ENCODE data around the gene PSD4.

PSD4 gene

DNA sequence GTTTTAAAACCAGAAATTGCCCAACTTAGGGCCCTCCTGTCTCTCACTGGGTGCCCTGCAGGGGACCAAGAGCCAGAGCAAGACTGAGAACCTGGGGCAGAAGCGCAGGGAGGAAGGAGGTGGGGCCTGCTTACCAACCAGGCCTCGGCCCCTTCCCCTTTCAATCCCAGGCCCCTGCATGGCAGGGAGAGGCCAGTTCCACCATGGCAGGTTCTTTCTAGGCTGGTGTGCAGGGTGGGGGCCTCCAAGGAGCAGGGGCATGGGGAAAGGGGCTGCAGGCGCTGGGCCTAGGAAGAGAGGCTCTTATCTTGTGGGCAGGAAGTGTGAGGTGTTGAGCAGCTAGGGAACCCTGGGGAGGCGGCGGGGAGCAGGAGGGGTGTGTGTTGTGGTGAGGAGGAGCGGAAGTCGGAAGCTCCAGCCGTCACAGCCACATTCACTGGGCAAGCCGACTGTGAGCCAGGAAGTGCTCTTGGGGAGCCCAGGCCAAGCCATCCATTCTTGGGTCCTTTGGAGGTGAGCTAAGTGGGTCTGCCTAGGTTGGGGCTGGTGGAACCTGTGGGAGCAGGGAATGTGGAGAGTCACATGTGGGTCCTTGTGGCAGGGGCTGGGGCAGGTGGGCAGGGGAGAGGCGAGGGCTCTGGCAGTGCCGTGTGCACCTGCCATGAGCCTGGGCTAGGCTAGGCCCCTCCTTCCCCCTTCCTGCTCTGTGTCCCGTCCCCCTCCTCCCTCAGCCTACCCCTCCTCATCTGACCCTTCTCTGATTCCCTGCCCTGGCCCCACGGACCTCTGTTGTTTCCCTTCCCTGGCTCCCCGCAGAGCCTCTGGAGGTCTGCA is at the start of gene PSD4:
TSS of gene PSD4 (plus strand) at position 430 of the 834 bp plus-strand sequence. CDS start 8,486 bp downstream, outside the sequence.
- DNase-seq, result no peak

DNA sequence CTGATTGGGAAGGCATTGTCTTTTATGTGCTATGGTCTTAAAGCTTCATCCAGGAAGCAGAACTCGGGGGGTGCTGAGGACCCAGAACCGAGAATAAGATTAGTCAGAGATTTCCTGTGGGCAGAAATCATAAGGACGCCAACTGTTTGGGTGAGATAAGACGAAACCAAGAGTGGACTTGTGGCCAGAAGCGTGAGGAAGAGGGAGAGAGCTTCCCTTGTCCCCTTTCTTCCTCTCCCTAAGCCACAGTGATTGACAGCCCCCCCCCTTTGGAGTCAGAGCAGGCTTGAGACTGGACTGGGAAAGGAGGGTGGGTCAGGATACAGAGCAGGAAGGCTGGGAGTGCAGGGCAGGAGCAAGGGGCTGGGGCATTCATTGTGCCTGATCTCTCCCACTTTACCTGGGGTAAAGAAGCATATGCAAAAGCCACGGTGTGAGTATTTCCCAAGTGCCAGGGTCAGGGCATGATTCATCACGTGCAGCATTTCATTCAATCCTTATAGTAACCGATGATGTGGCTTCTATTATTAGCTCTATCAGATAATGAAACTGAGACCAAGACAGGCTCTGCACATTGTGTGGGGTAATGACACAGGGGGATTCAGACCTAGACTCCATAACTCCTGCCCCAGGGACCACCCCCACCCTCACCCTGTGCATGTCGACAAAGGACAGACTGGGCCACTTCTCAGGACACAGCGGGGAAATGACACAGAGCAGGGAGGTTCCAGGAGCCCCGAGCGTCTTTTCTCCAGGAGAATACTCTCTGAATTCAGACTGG is 49.4 kb upstream of the PSD4 start:
- no peak for DNase-seq

DNA sequence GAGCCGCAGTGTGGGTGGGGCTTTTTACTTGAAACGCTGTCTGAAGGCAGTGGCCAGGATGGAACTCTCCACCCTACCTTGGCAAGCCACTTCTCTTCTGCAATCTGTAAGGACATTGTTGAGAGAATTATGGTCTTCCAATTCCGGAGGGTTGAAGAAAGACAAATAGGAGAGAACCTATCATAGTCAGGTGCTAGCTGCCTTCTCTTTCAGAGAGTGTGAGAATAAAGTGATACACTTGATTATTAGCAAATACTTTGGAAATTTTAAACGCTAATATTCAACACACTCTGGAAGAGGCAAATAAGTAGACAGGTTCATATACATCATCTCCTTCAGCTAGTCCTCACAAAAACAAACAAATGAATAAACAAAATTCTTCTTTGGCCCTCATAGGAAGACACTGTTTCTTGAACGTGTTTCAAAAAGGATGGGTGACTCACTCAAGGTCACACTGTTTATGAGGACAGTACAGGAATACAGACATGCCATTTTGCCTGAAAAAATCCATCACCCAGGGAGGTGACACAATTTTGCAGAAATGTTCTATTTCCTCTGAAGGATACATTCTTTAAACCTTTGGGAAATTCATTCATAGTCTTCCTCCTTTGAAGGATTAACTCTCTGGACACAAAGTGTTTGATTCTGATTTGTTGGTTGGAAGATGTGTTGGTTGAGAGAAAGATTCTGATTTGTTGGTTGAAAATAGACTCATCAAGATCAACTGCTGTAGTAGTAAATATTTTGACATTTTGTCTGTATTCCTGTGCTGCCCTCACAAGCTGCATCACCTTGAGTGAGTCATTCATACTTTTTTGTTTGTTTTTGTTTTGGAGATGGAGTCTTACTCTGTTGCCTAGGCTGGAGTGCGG is 48.6 kb upstream of the PSD4 start:
- DNase-seq, result no peak

DNA sequence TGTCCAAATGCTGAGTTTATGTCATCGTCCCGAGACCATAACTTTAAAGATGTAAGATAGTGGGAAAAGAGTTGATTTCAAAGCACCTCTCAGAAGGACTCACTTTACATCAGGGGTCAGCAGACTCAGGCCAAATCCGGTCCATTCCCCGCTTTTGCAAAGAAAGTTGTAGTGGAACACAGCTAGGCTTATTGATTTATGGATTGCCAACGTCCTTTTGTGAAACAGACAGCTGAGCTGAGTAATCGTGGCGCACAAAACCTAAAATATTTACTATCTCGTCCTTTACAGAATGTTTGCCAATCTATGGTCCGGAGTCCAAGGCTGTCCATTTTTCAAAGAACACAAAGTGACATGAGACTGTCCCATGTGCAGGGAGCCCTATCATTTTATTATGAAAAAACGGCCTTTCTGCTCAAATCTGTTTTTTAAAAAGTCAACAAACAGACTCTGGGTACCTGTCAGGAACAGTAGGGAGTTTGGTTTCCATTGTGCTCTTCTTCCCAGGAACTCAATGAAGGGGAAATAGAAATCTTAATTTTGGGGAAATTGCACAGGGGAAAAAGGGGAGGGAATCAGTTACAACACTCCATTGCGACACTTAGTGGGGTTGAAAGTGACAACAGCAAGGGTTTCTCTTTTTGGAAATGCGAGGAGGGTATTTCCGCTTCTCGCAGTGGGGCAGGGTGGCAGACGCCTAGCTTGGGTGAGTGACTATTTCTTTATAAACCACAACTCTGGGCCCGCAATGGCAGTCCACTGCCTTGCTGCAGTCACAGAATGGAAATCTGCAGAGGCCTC is 46.7 kb upstream of the PSD4 start, which contains the start of gene IL1RN:
TSS of gene IL1RN (plus strand) at position 754 of the 801 bp plus-strand sequence. CDS start at position 781, 27 bp downstream.
- DNase-seq, result no peak

DNA sequence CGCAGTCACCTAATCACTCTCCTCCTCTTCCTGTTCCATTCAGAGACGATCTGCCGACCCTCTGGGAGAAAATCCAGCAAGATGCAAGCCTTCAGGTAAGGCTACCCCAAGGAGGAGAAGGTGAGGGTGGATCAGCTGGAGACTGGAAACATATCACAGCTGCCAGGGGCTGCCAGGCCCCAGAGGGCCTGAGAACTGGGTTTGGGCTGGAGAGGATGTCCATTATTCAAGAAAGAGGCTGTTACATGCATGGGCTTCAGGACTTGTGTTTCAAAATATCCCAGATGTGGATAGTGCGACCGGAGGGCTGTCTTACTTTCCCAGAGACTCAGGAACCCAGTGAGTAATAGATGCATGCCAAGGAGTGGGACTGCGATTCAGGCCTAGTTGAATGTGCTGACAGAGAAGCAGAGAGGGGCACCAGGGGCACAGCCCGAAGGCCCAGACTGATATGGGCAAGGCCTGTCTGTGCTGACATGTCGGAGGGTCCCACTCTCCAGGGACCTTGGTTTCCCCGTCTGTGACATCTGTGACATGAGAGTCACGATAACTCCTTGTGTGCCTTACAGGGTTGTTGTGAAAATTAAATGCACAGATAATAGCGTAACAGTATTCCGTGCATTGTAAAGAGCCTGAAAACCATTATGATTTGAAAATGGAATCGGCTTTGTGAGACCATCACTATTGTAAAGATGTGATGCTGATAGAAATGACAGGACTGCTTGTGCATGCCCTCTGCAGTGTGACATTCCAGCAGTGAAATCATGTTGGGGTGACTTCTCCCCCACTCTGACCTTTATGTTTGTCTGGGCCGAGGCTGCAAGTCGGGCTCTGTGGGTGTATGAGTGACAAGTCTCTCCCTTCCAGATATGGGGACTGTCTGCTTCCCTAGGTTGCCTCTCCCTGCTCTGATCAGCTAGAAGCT is 45.9 kb upstream of the PSD4 start:
- DNase-seq, result no peak

DNA sequence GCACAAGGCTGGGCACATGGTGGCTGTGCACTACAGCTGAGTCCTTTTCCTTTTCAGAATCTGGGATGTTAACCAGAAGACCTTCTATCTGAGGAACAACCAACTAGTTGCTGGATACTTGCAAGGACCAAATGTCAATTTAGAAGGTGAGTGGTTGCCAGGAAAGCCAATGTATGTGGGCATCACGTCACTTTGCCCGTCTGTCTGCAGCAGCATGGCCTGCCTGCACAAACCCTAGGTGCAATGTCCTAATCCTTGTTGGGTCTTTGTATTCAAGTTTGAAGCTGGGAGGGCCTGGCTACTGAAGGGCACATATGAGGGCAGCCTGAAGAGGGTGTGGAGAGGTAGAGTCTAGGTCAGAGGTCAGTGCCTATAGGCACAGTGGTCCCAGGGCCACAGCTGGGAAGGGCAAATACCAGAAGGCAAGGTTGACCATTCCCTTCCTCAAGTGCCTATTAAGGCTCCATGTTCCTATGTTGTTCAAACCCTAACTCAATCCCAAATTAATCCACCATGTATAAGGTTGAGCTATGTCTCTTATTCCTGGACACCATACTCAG is 44.2 kb upstream of the PSD4 start:
- no peak for DNase-seq

DNA sequence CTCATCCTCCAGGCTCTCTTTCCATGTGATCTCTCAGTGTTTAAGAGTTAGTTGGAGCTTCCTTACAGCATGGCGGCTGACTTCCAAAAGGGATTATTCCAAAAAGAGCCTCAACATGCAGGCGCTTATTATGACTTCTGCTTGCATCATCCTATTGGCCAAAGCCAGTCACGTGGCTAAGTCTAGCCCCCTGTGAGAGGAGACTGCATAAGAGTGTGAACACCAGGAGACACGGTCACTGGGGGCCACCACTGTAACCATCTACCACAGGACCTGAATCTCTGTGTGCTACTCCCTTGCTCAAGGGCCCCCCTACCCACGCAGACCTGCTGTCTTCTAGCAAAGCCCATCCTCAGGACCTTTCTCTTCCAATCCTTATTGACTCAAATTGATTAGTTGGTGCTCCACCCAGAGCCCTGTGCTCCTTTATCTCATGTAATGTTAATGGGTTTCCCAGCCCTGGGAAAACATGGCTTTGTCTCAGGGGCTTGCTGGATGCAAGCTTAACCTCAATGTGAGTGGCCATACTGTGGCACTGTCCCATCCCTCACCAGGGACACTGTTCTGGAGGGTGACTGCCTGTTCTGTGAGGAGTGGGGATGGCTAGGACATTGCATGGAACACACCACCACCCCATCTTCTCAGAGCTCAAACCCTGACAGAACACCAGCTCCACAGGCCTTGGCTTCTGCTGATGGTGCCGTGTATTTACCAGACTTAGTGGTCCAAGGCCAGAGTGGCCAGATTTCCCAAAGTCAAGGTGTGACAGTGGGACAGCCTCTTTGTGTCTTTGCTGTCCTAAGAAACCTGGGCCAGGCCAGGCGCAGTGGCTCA is 42.2 kb upstream of the PSD4 start:
- DNase-seq, result no peak

DNA sequence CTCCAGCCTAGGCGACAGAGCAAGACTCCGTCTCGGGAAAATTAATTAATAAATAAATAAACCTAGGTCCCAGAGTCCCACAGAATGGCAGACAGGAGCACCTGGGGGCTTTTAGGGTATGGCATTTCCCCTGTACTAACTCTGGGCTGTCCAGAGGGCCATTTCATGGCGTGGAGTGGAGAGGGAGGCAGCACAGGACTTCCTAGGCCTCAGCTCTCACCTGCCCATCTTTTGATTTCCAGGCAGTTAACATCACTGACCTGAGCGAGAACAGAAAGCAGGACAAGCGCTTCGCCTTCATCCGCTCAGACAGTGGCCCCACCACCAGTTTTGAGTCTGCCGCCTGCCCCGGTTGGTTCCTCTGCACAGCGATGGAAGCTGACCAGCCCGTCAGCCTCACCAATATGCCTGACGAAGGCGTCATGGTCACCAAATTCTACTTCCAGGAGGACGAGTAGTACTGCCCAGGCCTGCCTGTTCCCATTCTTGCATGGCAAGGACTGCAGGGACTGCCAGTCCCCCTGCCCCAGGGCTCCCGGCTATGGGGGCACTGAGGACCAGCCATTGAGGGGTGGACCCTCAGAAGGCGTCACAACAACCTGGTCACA is 41.3 kb upstream of the PSD4 start:
- DNase-seq, result no peak

DNA sequence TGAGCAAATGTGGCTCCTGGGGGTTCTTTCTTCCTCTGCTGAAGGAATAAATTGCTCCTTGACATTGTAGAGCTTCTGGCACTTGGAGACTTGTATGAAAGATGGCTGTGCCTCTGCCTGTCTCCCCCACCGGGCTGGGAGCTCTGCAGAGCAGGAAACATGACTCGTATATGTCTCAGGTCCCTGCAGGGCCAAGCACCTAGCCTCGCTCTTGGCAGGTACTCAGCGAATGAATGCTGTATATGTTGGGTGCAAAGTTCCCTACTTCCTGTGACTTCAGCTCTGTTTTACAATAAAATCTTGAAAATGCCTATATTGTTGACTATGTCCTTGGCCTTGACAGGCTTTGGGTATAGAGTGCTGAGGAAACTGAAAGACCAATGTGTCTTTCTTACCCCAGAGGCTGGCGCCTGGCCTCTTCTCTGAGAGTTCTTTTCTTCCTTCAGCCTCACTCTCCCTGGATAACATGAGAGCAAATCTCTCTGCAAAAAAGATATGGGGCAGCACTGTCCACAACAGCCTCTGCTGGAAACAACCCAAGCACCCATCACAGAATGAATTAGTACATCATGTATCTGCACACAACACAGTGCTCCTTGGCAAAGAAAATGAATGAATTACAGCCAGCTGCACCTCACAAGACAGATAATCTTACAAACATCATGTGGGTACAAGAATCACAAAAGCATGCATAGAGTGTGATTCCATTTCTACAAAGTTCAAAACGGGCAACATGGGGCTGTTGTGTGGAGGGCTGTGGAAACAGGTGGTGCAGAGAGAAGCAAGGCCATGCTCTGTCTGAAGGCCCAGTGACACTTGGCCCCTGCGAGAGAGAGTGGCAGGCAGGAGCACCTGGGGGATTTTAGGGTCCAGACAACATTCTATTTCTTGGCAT is 39.8 kb upstream of the PSD4 start:
- no peak for DNase-seq

DNA sequence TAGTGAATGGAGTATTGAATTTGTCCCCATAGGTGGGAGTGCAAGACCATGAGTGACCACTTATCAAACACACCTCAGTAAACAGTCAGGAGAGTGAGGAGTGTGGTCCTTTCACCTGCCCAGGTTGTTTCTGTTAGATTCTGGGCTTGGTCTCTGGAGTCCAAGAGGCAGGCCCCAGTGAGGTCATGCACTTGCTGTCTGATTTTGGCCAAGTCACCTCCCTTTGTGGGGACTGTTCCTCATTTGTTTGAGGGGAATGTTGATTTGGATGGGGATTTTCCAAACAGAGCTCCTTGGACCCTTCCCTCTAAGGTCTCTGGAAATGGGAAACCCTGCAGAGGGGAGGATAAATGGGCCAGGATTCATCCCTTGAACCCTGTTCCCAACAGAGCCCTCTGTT is 39.1 kb upstream of the PSD4 start:
- DNase-seq, result no peak

DNA sequence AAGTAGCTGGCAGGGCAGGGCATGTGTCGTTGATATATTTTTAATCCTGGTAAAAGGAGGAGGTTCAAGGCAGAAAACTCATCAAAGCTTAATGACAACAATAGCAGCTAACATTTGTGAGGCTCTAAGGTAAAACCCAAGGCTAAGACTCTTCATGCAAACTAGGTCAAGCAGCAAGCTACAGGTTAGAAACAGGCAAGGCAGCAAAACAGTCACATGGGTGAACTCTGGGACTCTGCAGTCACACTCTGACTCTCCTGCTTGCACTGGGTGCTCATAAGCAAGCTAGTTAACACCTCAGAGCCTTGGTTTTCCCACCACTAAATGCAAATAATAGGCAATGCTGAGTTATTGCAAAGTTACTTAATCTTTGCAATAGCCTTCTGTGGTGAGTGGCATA is 38.5 kb upstream of the PSD4 start:
- DNase-seq, result no peak

DNA sequence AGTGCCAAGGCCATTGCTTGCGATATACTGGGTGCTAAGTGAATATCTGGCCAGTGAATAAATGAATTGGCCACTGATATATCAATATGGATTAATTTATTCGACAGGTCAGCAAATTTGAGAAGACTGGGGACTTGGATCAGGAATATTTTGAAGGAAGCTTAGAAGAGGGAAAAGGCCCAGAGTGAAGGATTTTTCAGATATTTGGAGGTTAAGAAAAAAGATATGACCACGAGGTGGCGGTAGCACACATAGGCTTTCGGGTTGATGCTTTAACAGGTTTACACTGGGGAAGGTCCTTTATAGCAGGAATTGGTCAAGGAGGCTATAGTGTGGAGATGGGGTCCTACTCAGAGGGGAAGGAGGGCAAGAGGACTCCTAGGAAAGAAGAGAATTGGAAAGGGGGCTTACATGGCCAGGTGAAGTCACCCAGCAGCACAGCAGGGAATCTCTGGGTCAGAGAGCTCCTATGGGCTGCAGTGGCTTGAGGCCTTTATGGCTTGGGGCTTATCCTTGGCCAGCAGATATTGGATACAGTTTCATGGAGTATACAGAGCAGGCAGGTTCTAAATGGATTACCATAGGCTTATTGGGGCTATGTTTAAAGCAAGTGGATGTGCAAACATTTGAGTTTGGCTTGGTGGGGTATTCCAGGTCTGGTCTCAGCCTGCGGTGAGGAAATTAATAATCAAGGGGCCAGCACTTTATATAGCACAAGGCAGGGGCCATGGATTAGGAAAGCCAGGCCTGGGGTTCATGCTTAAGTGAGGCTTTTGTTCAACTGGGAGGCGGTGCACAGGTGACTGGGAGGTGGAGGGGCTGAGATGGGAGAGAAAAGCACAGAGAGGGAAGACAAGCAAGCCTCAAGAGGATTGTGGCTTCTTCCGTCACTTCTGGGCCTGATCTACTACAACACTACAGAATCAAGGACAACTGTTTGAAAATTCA is 36.7 kb upstream of the PSD4 start:
- no peak for DNase-seq

DNA sequence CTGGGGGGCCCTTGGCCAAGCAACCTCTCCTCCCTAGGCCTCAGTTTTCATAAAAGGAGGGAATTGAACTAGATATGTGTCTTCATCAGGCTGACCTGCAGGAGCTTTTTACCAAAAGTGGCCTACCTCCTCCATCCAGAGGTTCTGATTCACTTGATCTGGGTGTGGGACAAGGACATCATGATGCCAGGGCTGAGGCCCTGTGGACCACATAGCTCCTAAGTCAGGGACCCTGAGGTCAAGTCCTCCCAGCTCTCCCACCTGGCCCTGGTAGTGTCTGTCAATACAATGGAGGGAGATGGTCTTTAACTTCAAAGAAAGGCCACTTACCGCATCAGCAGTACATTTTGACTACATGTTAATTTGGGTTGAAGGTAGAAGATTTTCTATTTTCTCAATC is 35.9 kb upstream of the PSD4 start:
- DNase-seq, result no peak

DNA sequence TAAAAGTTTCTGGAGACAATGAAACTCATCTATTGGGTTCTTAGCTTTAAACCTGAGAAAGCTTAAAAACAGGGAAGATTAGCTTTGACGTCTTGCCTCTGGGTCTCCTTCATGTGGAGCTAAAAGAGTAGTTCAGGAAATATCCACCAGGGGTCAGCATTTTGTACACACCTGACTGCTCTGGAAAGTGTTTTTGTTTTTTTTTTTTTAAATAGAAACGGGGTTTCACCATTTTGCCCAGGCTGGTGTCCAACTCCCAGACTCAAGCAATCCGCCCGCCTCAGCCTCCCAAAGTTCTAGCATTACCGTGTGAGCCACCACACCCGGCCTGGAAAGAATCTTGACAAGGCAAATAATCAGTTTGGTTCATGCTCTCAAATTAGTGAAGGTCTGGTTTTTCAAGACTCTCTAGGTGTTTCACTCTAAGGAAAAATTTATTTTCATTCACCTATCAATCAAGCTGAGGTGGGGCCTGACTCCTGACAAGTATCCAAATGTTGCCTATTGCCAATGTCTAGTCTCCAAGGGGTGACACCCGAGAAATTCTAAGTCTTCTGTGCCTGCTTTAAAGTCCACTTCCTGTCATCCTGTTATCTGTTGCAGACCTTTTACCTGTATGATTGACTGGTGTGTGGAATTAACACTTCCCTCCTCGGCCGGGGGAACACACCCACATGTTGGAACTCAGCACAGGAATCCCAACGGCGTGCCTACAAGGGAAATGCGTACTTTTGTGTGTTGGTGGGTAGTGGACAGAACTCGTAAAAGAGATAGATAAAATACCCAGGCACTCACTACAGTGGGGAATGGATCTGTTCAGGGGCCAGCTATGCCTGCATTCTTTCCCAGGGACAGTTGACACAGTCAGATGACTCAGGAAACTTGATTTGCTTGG is 35.1 kb upstream of the PSD4 start:
- peak; percentile 76 for DNase-seq

DNA sequence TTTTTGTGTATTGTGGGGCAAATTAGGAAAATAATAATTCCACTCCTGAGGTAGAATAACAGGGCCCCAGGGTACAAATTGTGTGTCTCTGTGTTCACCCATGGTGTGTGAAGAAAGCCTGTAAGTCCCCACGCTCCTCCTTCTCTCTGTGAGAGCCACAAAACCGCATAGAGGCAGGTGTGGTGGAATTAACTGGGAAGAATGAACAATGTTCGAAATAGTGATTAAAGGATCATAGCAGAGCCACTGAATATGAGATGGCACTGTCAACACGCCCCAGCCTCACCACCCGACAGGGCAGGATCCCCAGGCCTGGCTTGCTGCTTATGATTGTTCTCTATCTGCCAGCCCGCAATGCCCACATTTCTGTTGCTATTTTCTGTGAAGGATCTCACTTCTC is 32.3 kb upstream of the PSD4 start:
- DNase-seq, result no peak

DNA sequence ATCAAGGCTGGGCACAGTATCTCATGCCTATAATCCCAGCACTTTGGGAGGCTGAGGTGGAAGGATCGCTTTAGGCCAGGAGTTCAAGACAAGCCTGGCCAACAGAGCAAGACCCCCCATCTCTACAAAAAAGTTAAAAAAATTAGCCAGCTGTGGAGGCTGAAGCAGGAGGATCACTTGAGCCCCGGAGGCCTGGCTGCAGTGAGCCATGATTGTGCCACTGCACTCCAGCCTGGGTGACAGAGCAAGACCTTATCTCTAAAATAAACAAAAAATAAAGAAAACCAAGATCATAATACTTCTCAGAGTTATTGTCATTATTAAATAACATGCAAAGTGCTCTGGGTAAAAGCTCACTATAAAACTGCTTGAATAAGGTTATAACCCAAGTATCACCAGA is 31.5 kb upstream of the PSD4 start:
- DNase-seq, result no peak
